ENCODE results near the gene FANCD2OS.
"Not testable (repeated sequence)": the region's sequence is repeated elsewhere in the genome, so short reads cannot be mapped to it uniquely, and the experiment has no call there.

FANCD2OS gene

GRCh38 chr3:10121064-10121463, 13.0 kb upstream of the FANCD2OS start:
- DNase-seq = no peak
- CTCF ChIA-PET = interaction anchor here (1.0 kb wide), 1 partner anchor 202 kb away, joined by 3 read pairs; no protein-coding TSS in a partner anchor
- peaks cover 43% of the 10 kb centered on the region for H3K4me1 Mint-ChIP-seq
- H3K4me3 Mint-ChIP-seq = no peak overlapping the region
- no peak overlapping the region for H3K27ac Mint-ChIP-seq
- peaks cover 42% of the 10 kb centered on the region for H3K36me3 Mint-ChIP-seq
- H3K27me3 Mint-ChIP-seq = no peaks in the 10 kb centered on the region
- no peaks in the 10 kb centered on the region for H3K9me3 Mint-ChIP-seq

- Mint-ChIP-seq H3K27ac (no peak overlapping the region), H3K36me3 (peaks cover 34% of the 10 kb centered on the region), H3K27me3 (no peaks in the 10 kb centered on the region), H3K4me3 (no peak overlapping the region), H3K9me3 (no peaks in the 10 kb centered on the region), H3K4me1 (peaks cover 50% of the 10 kb centered on the region)
- CTCF ChIA-PET = no interaction called here
- DNase-seq = no peak
Observed at GRCh38 chr3:10119376-10119775, 11.3 kb upstream of the FANCD2OS start.

GRCh38 chr3:10116928-10117327, 8.9 kb upstream of the FANCD2OS start:
- no peaks in the 10 kb centered on the region for H3K27me3 Mint-ChIP-seq
- peaks cover 45% of the 10 kb centered on the region for H3K4me1 Mint-ChIP-seq
- H3K36me3 Mint-ChIP-seq = peaks cover 25% of the 10 kb centered on the region
- peak overlapping the region; percentile 99 for H3K4me3 Mint-ChIP-seq
- CTCF ChIA-PET = interaction anchor here (1.1 to 2.7 kb wide), 3 partner anchors 132 to 205 kb away, joined by 3 to 8 read pairs (median 4); partner anchors contain the start of gene TATDN2
- no peak for DNase-seq
- H3K27ac Mint-ChIP-seq = no peak overlapping the region
- H3K9me3 Mint-ChIP-seq = no peaks in the 10 kb centered on the region

- no peak for DNase-seq
- Mint-ChIP-seq H3K9me3 (no peaks in the 10 kb centered on the region), H3K4me3 (peak overlapping the region; percentile 99), H3K27ac (peak overlapping the region; percentile 97), H3K27me3 (no peaks in the 10 kb centered on the region), H3K4me1 (peaks cover 45% of the 10 kb centered on the region), H3K36me3 (peaks cover 22% of the 10 kb centered on the region)
- CTCF ChIA-PET = interaction anchor here (1.7 to 2.7 kb wide), 2 partner anchors 132 to 148 kb away, joined by 4 to 8 read pairs; partner anchors contain the start of gene TATDN2
Observed at GRCh38 chr3:10116138-10116460, 8.0 kb upstream of the FANCD2OS start.

GRCh38 chr3:10115326-10116137, 7.5 kb upstream of the FANCD2OS start, which contains the start of gene BRK1:
TSS of gene BRK1 (plus strand) at chr3:10115675. CDS start at chr3:10115702, 27 bp downstream.
- peak within 1 kb of the TSS; percentile 97 for H3K27ac Mint-ChIP-seq
- CTCF ChIA-PET = interaction anchor here (0.6 to 2.7 kb wide), 3 partner anchors 133 to 148 kb away, joined by 3 to 8 read pairs (median 4); partner anchors contain the start of gene TATDN2
- peak; percentile 96 for DNase-seq
- peaks cover 17% of the 10 kb centered on the region for H3K36me3 Mint-ChIP-seq
- peaks cover 43% of the 10 kb centered on the region for H3K4me1 Mint-ChIP-seq
- H3K4me3 Mint-ChIP-seq = peak within 1 kb of the TSS; percentile 99
- H3K27me3 Mint-ChIP-seq = no peaks in the 10 kb centered on the region
- no peaks in the 10 kb centered on the region for H3K9me3 Mint-ChIP-seq

GRCh38 chr3:10106919-10107318, 1.1 kb downstream of the FANCD2OS start:
- CTCF ChIA-PET = no interaction called here
- H3K27ac Mint-ChIP-seq = no peak overlapping the region
- H3K4me3 Mint-ChIP-seq = no peak overlapping the region
- no peak for DNase-seq
- no peaks in the 10 kb centered on the region for H3K27me3 Mint-ChIP-seq
- H3K9me3 Mint-ChIP-seq = no peaks in the 10 kb centered on the region
- H3K36me3 Mint-ChIP-seq = peaks cover 1% of the 10 kb centered on the region
- no peaks in the 10 kb centered on the region for H3K4me1 Mint-ChIP-seq

GRCh38 chr3:10099041-10099440, 9.0 kb downstream of the FANCD2OS start:
- H3K9me3 Mint-ChIP-seq = no peaks in the 10 kb centered on the region
- no peak overlapping the region for H3K27ac Mint-ChIP-seq
- H3K4me1 Mint-ChIP-seq = no peaks in the 10 kb centered on the region
- peaks cover 30% of the 10 kb centered on the region for H3K36me3 Mint-ChIP-seq
- H3K27me3 Mint-ChIP-seq = no peaks in the 10 kb centered on the region
- no peak for DNase-seq
- no peak overlapping the region for H3K4me3 Mint-ChIP-seq
- CTCF ChIA-PET = no interaction called here

GRCh38 chr3:10093678-10094077, 14.4 kb downstream of the FANCD2OS start:
- no peak overlapping the region for H3K4me3 Mint-ChIP-seq
- no peak for DNase-seq
- H3K9me3 Mint-ChIP-seq = no peaks in the 10 kb centered on the region
- H3K27me3 Mint-ChIP-seq = no peaks in the 10 kb centered on the region
- no peaks in the 10 kb centered on the region for H3K4me1 Mint-ChIP-seq
- no peak overlapping the region for H3K27ac Mint-ChIP-seq
- H3K36me3 Mint-ChIP-seq = peaks cover 42% of the 10 kb centered on the region
- CTCF ChIA-PET = interaction anchor here (0.6 kb wide), 1 partner anchor 183 kb away, joined by 3 read pairs; no protein-coding TSS in a partner anchor

GRCh38 chr3:10091387-10091786, 16.7 kb downstream of the FANCD2OS start:
- CTCF ChIA-PET, DNase-seq, H3K9me3 Mint-ChIP-seq, H3K4me1 Mint-ChIP-seq, H3K27me3 Mint-ChIP-seq, H3K4me3 Mint-ChIP-seq, H3K27ac Mint-ChIP-seq: not testable (repeated sequence)
- peaks cover 47% of the 10 kb centered on the region for H3K36me3 Mint-ChIP-seq

- H3K4me3 Mint-ChIP-seq = not testable (repeated sequence)
- H3K36me3 Mint-ChIP-seq = peaks cover 46% of the 10 kb centered on the region
Observed at GRCh38 chr3:10090774-10091173, 17.3 kb downstream of the FANCD2OS start.

GRCh38 chr3:10090179-10090578, 17.9 kb downstream of the FANCD2OS start:
- H3K27me3 Mint-ChIP-seq = no peaks in the 10 kb centered on the region
- CTCF ChIA-PET = no interaction called here
- peaks cover 46% of the 10 kb centered on the region for H3K36me3 Mint-ChIP-seq
- no peaks in the 10 kb centered on the region for H3K4me1 Mint-ChIP-seq
- no peak overlapping the region for H3K27ac Mint-ChIP-seq
- H3K9me3 Mint-ChIP-seq = no peaks in the 10 kb centered on the region
- DNase-seq = no peak
- no peak overlapping the region for H3K4me3 Mint-ChIP-seq

More at GRCh38 chr3:10090774-10091173, 17.3 kb downstream of the FANCD2OS start:
- H3K27me3 Mint-ChIP-seq, H3K4me1 Mint-ChIP-seq, H3K27ac Mint-ChIP-seq, DNase-seq, H3K9me3 Mint-ChIP-seq, CTCF ChIA-PET: not testable (repeated sequence)

- H3K27me3 Mint-ChIP-seq = no peaks in the 10 kb centered on the region
- no peaks in the 10 kb centered on the region for H3K4me1 Mint-ChIP-seq
- H3K36me3 Mint-ChIP-seq = peaks cover 52% of the 10 kb centered on the region
- H3K4me3 Mint-ChIP-seq = no peak overlapping the region
- CTCF ChIA-PET = no interaction called here
- H3K27ac Mint-ChIP-seq = no peak overlapping the region
- DNase-seq = no peak
- H3K9me3 Mint-ChIP-seq = no peaks in the 10 kb centered on the region
Observed at GRCh38 chr3:10088256-10088655, 19.8 kb downstream of the FANCD2OS start.

GRCh38 chr3:10085738-10086137, 22.3 kb downstream of the FANCD2OS start:
- H3K4me3 Mint-ChIP-seq = no peak overlapping the region
- H3K4me1 Mint-ChIP-seq = no peaks in the 10 kb centered on the region
- no peak for DNase-seq
- no peak overlapping the region for H3K27ac Mint-ChIP-seq
- peaks cover 58% of the 10 kb centered on the region for H3K36me3 Mint-ChIP-seq
- no peaks in the 10 kb centered on the region for H3K27me3 Mint-ChIP-seq
- CTCF ChIA-PET = no interaction called here
- no peaks in the 10 kb centered on the region for H3K9me3 Mint-ChIP-seq

GRCh38 chr3:10081871-10082270, 26.2 kb downstream of the FANCD2OS start:
- no peak overlapping the region for H3K27ac Mint-ChIP-seq
- no peak overlapping the region for H3K4me3 Mint-ChIP-seq
- H3K9me3 Mint-ChIP-seq = no peaks in the 10 kb centered on the region
- H3K27me3 Mint-ChIP-seq = no peaks in the 10 kb centered on the region
- H3K4me1 Mint-ChIP-seq = no peaks in the 10 kb centered on the region
- CTCF ChIA-PET = interaction anchor here (1.6 kb wide), 1 partner anchor 300 kb away, joined by 3 read pairs; no protein-coding TSS in a partner anchor
- no peak for DNase-seq
- H3K36me3 Mint-ChIP-seq = peaks cover 46% of the 10 kb centered on the region

- Mint-ChIP-seq H3K4me3 (no peak overlapping the region), H3K27me3 (no peaks in the 10 kb centered on the region), H3K4me1 (no peaks in the 10 kb centered on the region), H3K9me3 (no peaks in the 10 kb centered on the region), H3K36me3 (peaks cover 28% of the 10 kb centered on the region), H3K27ac (no peak overlapping the region)
- CTCF ChIA-PET = interaction anchor here (1.8 kb wide), 1 partner anchor 15 kb away, joined by 3 read pairs; no protein-coding TSS in a partner anchor
- DNase-seq = no peak
Observed at GRCh38 chr3:10074666-10075065, 33.4 kb downstream of the FANCD2OS start.
